GM19372 (cell line): ENCODE data around the gene PLD4.
"Not testable (repeated sequence)": the region's sequence is repeated elsewhere in the genome, so short reads cannot be mapped to it uniquely, and the experiment has no call there.

ENCODE experiments used
- ATAC-seq: cut with Tn5 transposase; IDR thresholded peaks from one replicate; pipeline ENCODE4 v1.9.1; 2021; ENCODE audit warnings: mild to moderate bottlenecking, low read depth, moderate library complexity; ENCODE audit not compliant: unreplicated experiment

Gene PLD4, protein sequence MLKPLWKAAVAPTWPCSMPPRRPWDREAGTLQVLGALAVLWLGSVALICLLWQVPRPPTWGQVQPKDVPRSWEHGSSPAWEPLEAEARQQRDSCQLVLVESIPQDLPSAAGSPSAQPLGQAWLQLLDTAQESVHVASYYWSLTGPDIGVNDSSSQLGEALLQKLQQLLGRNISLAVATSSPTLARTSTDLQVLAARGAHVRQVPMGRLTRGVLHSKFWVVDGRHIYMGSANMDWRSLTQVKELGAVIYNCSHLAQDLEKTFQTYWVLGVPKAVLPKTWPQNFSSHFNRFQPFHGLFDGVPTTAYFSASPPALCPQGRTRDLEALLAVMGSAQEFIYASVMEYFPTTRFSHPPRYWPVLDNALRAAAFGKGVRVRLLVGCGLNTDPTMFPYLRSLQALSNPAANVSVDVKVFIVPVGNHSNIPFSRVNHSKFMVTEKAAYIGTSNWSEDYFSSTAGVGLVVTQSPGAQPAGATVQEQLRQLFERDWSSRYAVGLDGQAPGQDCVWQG

DNA sequence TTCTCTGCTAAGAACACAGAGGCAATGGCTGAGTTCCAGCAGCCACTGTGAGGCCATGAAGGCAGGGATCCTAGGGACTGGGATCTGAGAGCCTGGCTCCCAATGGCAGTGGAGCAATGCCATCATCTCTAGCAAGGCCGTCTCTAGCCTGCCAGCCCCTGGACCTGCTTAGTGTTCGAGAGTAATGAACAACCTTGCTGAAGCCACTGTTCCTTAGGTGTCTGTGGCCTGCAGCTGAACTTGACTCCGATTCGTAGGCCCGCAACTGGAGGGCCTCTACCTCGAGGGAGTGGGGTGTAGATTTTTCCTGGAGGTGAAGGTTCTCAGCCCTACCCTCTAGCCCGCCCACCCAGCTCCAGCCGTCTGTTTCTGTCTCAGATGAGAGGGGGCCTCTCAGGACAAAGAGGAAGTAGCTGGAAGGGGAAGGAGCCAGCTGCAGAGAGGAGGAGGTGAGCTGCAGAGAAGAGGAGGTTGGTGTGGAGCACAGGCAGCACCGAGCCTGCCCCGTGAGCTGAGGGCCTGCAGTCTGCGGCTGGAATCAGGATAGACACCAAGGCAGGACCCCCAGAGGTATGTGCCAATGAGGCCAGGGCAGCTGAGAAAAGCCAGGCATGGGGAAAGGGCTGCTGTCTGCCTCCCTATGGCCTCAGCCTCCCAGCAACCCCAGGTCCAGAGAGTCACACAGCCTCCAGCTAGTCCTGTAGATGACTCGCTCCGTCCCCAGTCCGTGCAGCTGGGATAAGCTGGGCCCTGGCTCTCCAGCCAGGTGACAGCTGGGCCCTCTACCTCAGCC lies at the start of gene PLD4:
TSS of gene PLD4 (plus strand) at position 459 of the 793 bp plus-strand sequence. CDS start 2,262 bp downstream, outside the sequence.
- ATAC-seq, result no peak

DNA sequence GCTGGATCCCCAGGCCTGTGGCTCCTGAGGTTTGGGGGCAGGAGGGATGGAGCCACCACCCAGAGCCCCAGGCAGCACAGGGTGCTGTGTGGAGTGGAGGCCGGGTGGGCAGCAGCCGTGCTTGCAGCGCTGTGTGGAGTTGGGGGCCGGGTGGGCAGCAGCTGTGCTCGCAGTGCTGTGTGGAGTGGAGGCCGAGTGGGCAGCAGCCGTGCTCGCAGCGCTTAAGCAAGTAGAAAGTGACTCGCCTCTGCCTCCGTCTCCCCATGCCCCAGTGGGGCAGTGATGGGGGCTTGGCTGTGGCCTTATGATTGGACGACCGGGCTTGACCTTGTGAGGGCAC lies 49.3 kb upstream of the PLD4 start:
- ATAC-seq, result no peak

DNA sequence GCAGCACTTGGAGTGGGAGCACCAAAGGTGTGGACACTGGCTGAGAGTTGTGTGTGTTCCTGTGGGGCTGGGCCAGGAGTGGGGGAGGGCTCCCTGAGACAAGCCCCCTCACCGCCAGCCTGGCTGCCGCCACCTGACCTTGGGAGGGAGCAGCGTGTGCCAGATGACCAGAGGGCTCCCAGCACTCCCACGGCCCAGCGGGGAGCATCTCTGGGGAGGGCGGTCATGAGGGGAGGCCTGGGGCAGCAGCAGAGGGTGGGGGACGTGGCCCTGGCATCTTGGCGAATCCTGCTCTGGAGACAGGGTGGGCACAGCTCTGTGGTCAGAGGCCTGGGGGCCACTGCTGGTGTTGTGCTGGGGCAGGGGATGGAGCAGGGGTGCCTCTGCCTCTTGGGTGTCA lies 48.9 kb upstream of the PLD4 start:
- ATAC-seq, result no peak

DNA sequence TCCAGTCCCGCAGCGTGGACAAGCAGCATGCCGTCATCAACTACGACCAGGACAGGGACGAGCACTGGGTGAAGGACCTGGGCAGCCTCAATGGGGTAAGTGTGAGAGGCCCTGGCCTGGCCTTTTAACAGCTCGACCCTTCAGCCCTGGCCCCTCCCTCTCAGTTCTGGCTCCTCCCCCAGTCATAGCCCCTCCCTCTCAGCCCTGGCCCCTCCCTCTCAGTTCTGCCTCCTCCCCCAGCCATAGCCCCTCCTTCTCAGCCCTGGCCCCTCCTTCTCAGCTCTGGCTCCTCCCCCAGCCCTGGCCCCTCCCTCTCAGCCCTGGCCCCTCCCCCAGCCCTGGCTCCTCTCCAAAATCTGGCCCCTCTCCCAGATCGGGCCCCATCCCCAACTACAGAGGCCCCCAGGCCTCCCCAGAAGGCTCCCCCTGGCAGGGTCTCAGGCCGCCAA lies 48.4 kb upstream of the PLD4 start:
- no peak for ATAC-seq

DNA sequence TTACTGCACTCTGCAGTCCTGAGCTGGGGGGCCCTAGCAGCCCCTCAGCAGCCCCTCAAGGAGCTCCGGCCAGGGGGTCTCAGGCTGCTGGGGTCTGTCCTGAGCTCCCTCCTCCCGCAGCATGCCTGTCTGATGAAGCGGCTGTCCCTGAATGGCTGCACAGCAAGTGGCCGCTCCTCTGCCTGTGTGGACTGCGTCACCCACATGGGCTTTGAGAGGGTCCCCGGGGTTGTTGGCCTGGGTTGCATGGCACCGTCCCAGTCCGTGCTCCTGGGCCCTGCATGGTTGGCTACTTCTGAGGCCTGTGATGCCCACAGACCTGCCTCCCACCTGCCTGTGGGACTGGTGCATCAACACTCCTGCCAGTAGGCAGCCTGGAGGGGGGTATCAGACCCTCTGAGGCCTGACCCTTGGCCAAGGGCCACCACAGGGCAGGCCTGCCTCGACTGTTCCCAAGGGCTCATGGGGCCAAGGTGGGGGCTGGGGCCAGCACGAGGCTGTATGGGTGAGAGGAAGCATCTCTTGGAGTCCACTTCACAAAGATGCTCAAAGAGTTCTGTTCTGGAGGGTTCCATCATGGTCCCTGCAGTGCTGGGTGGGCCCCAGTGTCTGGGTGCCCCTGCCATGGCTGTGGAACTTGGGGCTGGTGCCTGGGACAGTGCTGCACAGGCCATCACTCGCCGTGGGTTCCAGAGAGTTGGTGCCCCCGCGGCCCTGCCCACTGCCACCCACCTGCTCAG lies 47.4 kb upstream of the PLD4 start:
- no peak for ATAC-seq

DNA sequence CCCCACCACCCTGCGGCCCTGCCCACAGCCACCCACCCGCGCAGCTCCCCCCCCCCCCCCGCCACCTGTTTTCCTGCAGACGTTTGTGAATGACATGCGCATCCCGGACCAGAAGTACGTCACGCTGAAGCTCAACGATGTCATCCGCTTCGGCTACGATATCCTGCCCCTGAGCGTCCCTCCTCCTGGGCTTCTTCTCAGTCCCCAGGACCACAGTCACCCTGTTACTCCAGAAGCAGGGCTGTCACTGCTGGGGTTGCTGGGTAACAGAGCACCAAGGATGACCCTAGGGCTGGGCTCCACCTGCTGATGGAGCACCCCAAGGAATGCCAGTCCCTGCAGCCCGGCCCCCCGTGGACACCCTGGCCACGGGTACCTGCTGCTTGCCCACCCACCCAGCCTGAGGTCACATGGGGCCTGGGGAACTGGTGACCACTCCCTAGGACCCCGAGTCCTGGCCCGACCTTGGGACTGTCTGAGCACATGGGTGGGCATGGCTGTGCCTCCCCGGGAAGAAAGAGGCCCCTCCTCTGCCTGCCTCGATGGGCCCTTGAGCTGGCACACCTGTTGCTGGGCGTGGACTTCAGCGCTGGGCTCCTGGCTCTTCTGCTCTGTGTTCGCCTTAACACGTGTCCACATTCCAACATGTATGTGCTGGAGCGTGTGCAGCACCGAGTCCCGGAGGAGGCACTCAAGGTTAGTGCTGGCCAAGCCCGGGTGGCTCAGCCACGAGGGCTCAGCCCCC lies 46.7 kb upstream of the PLD4 start:
- ATAC-seq, result no peak

DNA sequence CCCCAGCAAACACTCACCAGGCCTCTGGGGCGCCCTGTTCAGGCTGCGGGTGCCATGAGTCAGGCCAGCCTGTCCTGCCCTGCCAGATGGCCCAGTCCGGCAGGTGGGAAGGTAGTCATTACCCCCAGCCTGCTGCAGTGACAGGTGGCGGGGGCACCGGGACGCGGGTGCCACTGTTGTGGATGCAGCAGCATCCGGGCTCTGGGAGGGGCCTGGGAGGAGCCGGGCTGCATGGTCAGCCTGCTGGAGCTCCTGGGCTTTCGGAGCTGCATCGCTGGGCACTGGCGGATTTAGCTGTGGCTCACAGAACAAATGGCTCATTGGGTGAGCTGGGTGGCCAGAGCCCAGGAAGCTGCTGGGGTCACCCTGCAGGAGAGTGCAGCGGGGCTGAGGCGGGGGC lies 46.1 kb upstream of the PLD4 start:
- no peak for ATAC-seq

DNA sequence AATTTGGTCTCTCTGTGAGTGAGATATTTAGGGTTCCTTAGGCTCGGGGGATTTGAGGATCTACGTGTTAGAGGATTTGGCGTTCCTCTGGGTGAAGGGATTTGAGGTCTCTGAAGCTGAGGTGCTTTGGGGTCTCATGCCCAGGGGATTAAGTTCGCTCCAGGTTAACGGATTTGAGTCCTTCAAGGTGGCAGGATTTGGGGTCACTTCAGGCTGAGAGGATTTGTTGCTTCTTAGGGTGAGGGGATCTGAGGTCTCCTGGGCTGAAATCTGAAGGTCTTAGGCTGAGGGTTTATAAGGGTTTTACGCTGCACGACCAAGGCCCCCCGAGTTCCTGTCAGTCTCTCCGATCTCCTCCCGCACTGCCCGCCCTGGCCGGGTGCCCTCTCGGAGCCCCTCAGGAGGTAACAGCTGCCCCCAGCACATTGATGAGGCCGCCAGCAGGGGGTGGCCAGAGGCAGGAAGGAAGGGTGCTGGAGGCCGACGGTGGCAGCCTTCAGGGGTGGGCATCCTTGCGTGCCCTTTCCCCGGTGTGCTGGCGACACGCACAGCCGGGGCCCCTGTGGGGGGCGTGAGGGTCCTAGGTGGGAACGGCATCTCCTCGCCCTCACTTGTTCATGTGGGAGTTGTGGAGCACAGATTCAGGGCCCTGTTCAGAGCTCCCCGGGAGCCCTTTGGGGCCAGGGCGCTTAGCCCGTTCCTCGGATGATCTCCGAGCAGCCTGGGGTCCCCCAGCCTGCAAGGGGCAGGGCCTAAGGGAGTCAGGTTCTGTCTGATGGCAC lies 45.3 kb upstream of the PLD4 start:
- ATAC-seq, result no peak

DNA sequence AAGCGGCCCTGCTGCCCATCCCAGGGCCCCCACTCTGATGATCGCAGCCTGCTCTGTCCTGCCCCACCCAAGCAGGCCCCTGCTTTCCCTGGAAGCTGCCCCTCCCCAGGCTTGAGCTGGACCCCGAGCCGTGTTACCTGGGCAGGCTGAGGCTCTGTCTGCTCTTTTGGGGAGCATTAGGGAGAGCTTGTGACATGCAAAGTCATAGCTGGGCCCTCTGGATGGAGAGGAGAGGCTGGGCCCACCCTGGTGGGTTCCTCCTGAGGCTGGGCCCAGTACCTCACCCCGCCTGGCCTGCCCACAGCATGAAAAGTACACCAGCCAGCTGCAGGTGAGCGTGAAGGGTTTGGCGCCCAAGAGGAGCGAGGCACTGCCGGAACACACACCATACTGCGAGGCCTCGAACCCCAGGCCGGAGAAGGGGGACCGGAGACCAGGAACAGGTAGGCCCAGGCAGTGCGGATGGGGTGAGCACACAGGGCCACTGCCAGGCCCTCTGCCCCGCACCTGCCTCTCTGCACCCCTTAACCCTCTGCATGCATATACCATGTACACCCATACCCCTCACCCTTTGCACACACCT lies 44.6 kb upstream of the PLD4 start:
- no peak for ATAC-seq

DNA sequence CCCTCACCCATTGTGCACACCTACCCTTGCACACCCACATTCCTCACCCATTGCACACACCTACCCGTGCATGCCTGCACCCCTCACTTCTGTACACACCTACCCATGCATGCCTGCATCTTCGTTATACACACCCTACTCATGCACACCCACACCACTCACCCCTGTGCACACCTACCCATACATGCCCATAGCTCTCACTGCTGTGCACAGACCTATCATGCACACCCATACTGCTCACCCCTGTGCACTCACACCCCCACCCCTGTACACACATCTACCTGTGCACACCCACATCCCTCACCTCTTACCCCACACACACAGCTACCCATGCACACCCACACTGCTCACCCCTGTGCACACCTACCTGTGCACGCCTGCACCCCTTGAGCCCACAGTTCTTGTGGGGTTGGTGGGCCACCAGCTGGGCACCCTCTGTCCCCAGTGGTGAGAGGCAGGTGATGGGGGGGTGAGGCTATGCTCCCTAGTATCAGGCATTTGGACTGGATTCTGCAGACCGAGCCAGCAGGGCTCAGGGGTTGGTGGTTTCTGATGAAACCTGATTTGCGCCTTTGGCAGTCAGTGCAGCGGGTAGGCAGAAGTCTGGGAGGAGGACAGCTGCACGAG lies 44.0 kb upstream of the PLD4 start:
- ATAC-seq, result no peak

DNA sequence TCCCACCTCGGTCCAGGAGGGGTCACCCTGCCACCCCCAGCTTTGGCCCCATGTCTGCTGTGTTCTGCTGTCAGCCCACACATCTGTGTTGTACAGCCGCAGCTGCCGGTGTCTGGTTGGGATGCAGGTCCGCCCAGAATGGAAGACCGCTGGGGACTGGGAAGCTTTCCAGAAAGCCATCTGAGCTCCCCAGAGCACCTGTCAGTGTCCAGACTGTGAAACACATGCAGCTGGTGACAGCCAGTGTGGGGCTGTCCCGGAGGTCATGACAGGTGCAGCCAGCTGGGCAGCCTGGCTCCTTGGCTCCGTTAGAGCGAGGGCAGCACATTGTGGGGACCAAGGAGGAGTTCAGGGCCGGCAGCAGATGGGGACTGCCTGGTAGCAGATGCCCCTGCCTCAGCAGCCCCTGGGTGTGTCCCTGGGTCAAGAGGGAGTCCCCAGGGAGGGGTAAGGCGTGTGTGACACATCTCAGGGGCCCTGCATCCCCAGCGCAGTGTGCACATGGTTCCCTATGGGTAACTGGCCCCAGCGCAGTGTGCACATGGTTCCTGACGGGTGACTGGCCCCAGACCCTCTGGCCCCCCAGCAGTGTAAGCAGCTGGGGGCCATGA lies 43.2 kb upstream of the PLD4 start:
- no peak for ATAC-seq

DNA sequence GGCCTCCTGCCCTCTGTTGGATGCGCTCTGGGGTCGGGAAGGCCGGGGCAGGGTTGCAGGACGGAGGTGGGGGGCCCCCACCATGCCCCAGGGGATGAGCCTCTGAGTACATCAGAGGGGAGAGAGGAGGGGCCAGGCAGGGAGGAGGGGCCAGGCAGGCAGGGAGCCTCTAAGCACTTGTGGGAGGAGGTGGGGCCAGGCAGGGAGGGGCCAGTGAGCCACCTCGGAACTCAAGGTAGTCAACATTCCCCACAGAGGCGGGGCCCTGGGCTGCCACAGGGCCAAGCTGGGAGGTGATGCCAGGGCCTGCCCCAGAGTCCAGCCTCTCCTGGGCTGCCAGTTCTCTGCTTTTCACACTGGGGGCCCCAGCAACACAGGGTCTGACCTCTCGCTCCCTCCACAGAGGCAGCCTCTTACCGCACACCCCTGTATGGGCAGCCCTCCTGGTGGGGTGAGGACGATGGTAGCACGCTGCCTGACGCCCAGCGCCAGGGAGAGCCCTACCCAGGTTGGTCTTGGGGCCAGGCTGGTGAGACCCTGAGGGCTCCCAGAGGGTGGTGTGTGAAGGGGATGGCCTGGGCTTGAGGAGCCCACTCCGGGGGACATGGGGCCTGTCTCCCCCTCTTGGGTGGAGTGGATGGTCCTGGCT lies 42.2 kb upstream of the PLD4 start:
- no peak for ATAC-seq

DNA sequence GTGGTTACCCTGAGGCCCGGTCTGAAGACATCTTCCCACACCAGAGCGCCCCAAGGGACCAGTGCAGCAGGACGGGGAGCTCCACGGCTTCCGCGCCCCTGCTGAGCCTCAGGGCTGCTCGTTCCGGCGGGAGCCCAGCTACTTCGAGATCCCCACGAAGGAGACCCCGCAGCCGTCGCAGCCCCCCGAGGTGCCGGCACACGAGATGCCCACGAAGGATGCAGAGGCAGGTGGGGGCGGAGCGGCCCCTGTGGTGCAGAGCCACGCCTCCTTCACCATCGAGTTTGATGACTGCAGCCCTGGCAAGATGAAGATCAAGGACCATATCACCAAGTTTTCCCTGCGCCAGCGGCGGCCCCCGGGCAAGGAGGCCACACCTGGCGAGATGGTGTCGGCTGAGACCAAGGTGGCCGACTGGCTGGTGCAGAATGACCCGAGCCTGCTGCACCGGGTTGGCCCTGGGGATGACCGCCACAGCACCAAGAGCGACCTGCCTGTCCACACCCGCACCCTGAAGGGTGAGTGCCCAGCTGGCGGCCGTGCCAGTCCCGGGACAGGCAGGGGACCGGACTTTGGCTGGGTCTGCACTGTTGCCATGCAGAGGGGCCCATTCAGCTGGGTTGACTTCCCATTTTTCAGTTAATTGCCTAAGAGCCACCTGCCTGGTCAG lies 41.6 kb upstream of the PLD4 start:
- no peak for ATAC-seq

DNA sequence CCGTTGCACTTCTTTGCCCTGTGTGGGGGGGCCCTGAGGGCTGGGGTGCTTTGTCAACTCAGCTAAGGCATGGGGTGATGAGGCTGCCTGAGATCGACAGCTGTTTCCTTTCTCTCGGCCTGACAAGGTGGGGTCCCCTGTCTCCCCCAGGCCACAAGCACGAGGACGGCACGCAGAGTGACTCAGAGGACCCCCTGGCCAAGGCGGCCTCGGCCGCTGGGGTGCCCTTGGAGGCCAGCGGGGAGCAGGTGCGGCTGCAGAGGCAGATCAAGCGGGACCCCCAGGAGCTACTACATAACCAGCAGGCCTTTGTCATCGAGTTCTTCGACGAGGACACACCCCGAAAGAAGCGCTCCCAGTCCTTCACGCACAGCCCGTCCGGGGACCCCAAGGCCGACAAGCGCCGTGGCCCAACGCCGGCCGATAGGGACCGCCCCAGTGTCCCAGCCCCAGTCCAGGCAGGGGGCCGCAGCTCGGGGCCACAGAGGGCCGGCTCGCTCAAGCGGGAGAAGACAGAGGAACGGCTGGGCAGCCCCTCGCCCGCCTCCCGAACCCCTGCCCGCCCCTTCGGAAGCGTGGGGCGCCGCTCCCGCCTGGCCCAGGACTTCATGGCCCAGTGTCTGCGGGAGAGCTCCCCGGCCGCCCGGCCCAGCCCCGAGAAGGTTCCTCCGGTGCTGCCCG lies 40.9 kb upstream of the PLD4 start:
- no peak for ATAC-seq

DNA sequence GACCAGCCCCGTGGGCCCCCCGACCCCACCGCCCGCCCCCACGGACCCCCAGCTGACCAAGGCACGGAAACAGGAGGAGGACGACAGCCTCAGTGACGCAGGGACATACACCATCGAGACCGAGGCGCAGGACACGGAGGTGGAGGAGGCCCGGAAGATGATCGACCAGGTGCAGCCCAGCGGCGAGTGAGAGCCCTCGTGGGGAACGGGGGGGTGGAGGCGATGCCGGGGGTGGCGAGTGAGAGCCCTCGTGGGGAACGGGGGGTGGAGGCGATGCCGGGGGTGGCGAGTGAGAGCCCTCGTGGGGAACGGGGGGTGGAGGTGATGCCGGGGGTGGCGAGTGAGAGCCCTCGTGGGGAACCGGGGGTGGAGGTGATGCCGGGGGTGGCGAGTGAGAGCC lies 40.3 kb upstream of the PLD4 start:
- not testable (repeated sequence) for ATAC-seq

DNA sequence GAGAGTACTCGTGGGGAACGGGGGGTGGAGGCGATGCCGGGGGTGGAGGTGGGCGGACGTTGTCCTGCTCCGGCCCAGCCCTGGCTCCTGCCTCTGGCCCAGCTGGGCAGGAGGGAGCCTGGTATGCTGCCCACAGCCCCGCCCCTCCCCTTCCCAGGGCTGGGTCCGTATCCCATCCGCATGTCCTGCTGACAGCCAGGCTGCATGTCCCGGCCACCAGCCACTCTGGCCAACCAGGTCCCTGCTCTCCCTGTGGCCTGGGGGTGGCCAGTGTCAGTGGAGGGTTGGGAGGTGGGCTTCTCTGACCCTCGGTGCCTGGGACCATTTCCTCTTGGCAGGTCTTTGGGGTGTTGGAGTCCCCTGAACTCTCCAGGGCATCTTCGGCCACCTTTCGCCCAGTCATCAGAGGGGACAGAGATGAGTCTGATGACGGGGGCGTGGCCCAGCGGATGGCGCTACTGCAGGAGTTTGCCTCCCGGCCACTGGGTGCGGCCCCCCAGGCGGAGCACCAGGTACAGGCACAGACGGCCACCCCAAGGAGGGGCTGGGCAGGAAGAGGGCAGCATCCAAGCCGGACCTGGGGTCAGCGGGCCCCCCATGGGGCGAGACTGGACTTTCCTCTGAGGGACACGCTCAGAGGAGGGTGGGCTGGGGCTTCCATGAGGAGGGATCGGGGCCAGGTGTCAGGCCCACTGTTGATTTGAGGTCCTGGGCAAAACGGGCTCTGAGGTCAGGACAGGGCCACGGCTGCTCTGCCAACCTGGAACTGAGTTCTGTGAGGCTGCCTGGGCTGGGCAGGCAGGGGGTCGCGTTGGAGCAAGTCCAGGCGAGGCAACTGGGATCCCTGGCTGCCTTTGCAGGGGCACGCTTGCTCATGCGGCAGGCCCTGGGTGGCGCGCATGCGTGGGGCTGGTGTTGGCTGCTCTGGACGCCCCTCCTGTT lies 39.4 kb upstream of the PLD4 start:
- no peak for ATAC-seq
